ENCODE data around the gene CHIT1.

GRCh38 chr1:203182387-203182953 is 47.0 kb downstream of the CHIT1 start:
- TF ChIP-seq CTCF (conservative IDR thresholded peaks at IDR 0.05; ENCODE audit: low read length) (no peak), EZH2phosphoT487 (IDR thresholded peaks at IDR 0.05; ENCODE audit: borderline replicate concordance, low read depth, low read length) (no peak)

Measured in OCI-LY7 (cell line).